ENCODE measurements around the gene MAST4.

DNA sequence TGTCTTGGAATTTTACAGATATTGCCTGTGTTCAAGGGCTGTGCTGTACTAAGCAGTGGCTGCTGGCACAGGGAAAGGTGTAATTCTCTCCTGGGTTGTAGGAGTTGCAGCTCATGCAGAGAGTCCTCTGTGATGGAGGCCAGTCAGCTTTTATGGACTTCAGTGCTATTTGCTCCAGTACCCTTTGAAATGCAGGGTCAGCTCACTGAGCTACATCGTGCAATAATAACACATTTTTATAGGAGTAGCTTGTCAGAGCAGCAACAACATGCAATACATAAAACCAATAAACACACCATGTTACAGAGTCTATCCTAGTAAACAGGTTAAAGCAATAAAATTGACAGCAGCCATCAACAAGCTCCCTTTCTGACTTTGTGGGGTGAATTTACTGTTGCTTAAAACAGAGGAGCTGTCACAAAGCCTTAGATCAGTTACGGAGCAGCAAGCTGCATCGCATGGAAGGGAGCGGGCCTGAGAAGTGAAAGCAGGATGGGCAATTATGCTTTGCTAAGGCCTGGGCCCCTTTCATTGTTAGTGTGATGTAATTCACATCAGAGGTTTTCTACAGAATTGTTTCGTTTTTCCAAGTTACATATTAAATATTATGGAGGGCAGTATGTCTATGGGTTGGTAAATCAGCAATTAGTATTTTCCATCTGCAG is 583.6 kb downstream of the MAST4 start:
- no peak for TF ChIP-seq CTCF (IDR thresholded peaks at IDR 0.05)
- no peak for TF ChIP-seq POLR2A (IDR thresholded peaks at IDR 0.05)
- no peak for TF ChIP-seq POLR2AphosphoS5 (IDR thresholded peaks at IDR 0.05)
